Naive thymus-derived CD8-positive, alpha-beta T cell (primary cell): ENCODE results near the gene ARMC3. TPM values are rescaled to one million over a fixed set of nuclear protein-coding genes. Genes with fewer than 3 reads are reported as not detected.
A peak's percentile ranks its signal among the peaks of the same experiment; 100 is the strongest.

Source experiments
- ATAC-seq, 2 donors: fragments of 150-1000 bp; cut with Tn5 transposase in 1 of 2; sonication (Bioruptor Pico), chemical (Tn5 transposase) in 1 of 2; 1 replicate in 1 of 2; 2 replicates in 1 of 2; pipeline ENCODE4 v1.10.0; 2021; ENCODE audit warnings: mild to moderate bottlenecking in 2 of 2, moderate library complexity in 2 of 2
- POLR2A ChIA-PET: fragments of 350-600 bp; sonication (Branson Sonifier 250); formaldehyde crosslinking; loops from one replicate; lab custom pipeline; 2021; ENCODE audit warnings: antibody characterized with exemption; lab: Charles Lee
- DNase-seq, 10 donors: peaks; one replicate each; pipeline versions ENCODE4 v3.0.0 to v3.0.0-alpha.2; 2020 to 2022
- H3K27ac Mint-ChIP-seq, 10 donors: one replicate each; pipeline ENCODE4 v1.8.0; 2020 to 2022; ENCODE audit warnings: mild to moderate bottlenecking in 10 of 10, mixed read lengths in 10 of 10, moderate library complexity in 4 of 10, inconsistent platforms in 1 of 10
- H3K27me3 Mint-ChIP-seq, 5 donors: one replicate each; pipeline ENCODE4 v1.8.0; 2021 to 2022; ENCODE audit warnings: mixed read lengths in 5 of 5
- H3K36me3 Mint-ChIP-seq, 3 donors: one replicate each; pipeline ENCODE4 v1.8.0; 2020 to 2022; ENCODE audit warnings: mixed read lengths in 3 of 3, mild to moderate bottlenecking in 2 of 3, inconsistent platforms in 1 of 3
- H3K4me1 Mint-ChIP-seq, 4 donors: one replicate each; pipeline ENCODE4 v1.8.0; 2021 to 2022; ENCODE audit warnings: mixed read lengths in 4 of 4
- H3K4me3 Mint-ChIP-seq, 10 donors: one replicate each; pipeline ENCODE4 v1.8.0; 2020 to 2022; ENCODE audit warnings: mild to moderate bottlenecking in 10 of 10, mixed read lengths in 10 of 10, moderate library complexity in 6 of 10, inconsistent platforms in 1 of 10
- H3K9me3 Mint-ChIP-seq, 9 donors: one replicate each; pipeline ENCODE4 v1.8.0; 2020 to 2022; ENCODE audit warnings: mixed read lengths in 9 of 9, mild to moderate bottlenecking in 3 of 9, inconsistent platforms in 1 of 9, moderate library complexity in 1 of 9
- polyA plus RNA-seq, 3 donors: library from polyadenylated mRNA; unstranded; fragments of 300-500 nt; fragmentation: Illumina TruSeq; gene quantifications; one replicate each; pipeline ENCODE4 v1.2.3, GENCODE V29; 2021
- total RNA-seq, 8 experiments: library from RNA in 2 of 8; stranded (reverse) in 2 of 8; gene quantifications; one replicate each; pipeline ENCODE4 v1.2.3 and lab custom pipeline; 2021 to 2026

Gene ARMC3
- total and polyA plus RNA-seq, 5 experiments from 2014 or later = not detected

DNA sequence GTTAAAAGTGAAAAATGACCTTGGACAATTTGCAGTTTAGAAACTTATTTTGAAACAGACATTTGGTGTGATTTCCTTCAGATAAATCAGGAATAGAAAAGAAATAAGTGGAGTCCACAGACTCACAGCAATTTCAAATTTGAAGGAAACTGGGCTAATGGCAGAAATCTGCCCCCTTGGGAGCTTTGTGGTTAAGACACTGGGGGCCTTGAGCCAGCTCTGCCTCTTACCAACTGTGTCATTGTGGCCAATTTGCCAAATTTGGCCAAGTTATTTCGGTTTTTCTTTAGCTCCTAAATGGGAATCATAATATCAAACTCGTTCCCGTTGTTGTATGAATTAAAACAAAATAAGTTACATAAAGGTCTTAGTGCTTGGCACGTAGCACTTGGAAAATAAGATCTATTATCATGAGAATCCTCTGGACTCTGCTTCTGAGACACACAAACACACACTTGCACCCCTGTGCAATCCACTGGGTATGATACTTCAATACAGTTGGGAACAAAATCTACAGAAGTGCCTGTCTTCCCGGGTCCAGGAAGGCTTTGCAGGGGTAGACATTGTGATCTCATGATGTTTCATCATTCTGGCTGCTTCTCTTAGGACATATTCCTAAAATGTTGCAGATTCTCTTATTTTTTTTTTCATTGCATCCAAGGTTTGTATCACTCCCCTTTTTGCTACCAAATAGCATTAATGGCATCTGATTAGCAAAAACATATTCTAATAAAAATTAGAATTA, 4.9 kb downstream of the ARMC3 start:
- Mint-ChIP-seq H3K4me1 (peaks cover 0 to 4% (median 2%) of the 10 kb centered on the region in 4 donors), H3K27me3 (peaks cover 0 to 6% (median 2%) of the 10 kb centered on the region in 5 donors), H3K36me3 (no peaks in the 10 kb centered on the region), H3K27ac (no peak overlapping the region), H3K4me3 (no peak overlapping the region), H3K9me3 (no peaks in the 10 kb centered on the region)
- no peak for DNase-seq
- ATAC-seq = no peak
- POLR2A ChIA-PET = no interaction called here

GRCh38 chr10:22934726-22935125, 6.9 kb downstream of the ARMC3 start:
- POLR2A ChIA-PET = no interaction called here
- ATAC-seq (no peak), DNase-seq (no peak)
- Mint-ChIP-seq H3K9me3 (no peaks in the 10 kb centered on the region), H3K36me3 (no peaks in the 10 kb centered on the region), H3K4me3 (no peak overlapping the region), H3K4me1 (peaks cover 0 to 4% (median 0%) of the 10 kb centered on the region in 4 donors), H3K27me3 (peaks cover 0 to 2% (median 0%) of the 10 kb centered on the region in 5 donors), H3K27ac (no peak overlapping the region)

DNA sequence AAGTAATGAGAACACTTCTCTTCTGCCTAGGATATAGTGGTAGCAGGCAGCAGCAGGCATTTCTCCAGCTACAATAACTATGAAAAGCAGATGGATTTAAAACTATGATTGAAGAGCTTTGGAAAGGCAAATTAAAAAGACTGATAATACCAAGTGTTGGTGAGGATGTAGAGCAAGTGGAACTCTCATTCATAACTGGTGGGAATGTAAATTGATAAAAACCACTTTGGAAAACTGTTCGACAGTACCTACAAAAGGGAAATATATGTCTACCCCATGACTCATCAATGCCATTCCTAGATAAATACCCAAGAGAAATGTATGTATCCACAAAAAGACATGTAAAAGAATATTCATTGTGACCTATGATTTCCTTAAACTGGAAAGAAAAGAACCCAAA, 14.6 kb downstream of the ARMC3 start:
- Mint-ChIP-seq H3K27me3 (peaks cover 0 to 13% (median 0%) of the 10 kb centered on the region in 5 donors), H3K4me1 (no peaks in the 10 kb centered on the region), H3K36me3 (peaks cover 0 to 12% (median 7%) of the 10 kb centered on the region in 3 donors), H3K4me3 (no peak overlapping the region), H3K9me3 (peaks cover 2 to 22% (median 9%) of the 10 kb centered on the region in 9 donors), H3K27ac (no peak overlapping the region)
- POLR2A ChIA-PET = no interaction called here
- DNase-seq (no peak), ATAC-seq (no peak)

GRCh38 chr10:22945934-22946673, 18.3 kb downstream of the ARMC3 start:
- ATAC-seq (no peak), DNase-seq (no peak)
- no peak overlapping the region for H3K27ac Mint-ChIP-seq
- H3K27me3 Mint-ChIP-seq = peaks cover 0 to 13% (median 0%) of the 10 kb centered on the region in 5 donors
- H3K9me3 Mint-ChIP-seq = peaks cover 11 to 48% (median 21%) of the 10 kb centered on the region in 9 donors
- H3K4me3 Mint-ChIP-seq = no peak overlapping the region
- POLR2A ChIA-PET = interaction anchor here (0.6 kb wide), 1 partner anchor 224 kb away, joined by 3 read pairs; no protein-coding TSS in a partner anchor
- peaks cover 0 to 32% (median 17%) of the 10 kb centered on the region in 3 donors for H3K36me3 Mint-ChIP-seq
- no peaks in the 10 kb centered on the region for H3K4me1 Mint-ChIP-seq

- peaks cover 0 to 3% (median 0%) of the 10 kb centered on the region in 4 donors for H3K4me1 Mint-ChIP-seq
- no peak for ATAC-seq
- H3K36me3 Mint-ChIP-seq = peaks cover 0 to 13% (median 4%) of the 10 kb centered on the region in 3 donors
- no peak overlapping the region for H3K27ac Mint-ChIP-seq
- H3K4me3 Mint-ChIP-seq = no peak overlapping the region
- peaks cover 0 to 33% (median 4%) of the 10 kb centered on the region in 9 donors for H3K9me3 Mint-ChIP-seq
- POLR2A ChIA-PET = interaction anchor here (0.6 kb wide), 1 partner anchor 233 kb away, joined by 3 read pairs; no protein-coding TSS in a partner anchor
- H3K27me3 Mint-ChIP-seq = no peaks in the 10 kb centered on the region
- DNase-seq = no peak
Measured at GRCh38 chr10:22954970-22955369, 27.1 kb downstream of the ARMC3 start.

DNA sequence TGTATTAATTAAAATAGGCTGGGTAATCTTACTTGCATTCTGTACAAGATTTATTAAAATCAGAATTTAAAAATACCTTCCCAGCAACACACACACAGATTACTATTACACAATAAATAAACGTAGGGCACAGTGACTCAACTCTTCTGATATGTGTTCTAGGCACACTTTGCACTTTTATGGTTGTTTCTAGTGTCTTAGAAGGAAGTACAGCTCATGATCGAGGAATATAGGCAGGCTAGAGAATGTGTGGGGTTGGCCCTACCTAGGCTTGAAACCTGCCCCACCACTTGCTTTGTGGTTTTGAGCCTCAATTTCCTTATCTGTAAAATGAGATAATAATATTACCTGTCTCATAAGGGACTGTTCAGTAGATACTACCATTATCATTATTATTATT, 30.5 kb downstream of the ARMC3 start:
- Mint-ChIP-seq H3K27me3 (no peaks in the 10 kb centered on the region), H3K4me1 (peaks cover 0 to 3% (median 0%) of the 10 kb centered on the region in 4 donors), H3K36me3 (peaks cover 0 to 6% (median 2%) of the 10 kb centered on the region in 3 donors), H3K9me3 (peaks cover 0 to 6% (median 2%) of the 10 kb centered on the region in 9 donors), H3K27ac (no peak overlapping the region), H3K4me3 (no peak overlapping the region)
- DNase-seq (no peak), ATAC-seq (no peak)
- POLR2A ChIA-PET = no interaction called here

DNA sequence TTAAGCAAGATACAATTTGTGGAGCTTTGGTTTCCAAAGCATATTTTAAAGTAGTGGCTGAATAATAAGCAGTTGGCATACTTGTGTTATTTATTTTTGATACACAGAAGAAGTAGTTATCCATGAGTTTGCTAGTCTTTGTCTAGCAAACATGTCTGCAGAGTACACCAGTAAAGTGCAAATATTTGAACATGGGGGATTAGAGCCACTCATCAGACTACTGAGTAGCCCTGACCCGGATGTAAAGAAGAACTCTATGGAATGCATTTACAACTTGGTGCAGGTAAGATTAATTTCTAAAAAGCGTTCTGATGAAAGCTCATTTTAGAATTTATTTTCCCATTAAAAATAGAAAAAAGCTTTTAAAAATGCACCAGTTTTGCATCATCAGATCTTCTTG, 31.4 kb downstream of the ARMC3 start:
- Mint-ChIP-seq H3K36me3 (no peaks in the 10 kb centered on the region), H3K4me3 (no peak overlapping the region), H3K27me3 (no peaks in the 10 kb centered on the region), H3K27ac (no peak overlapping the region), H3K4me1 (peaks cover 0 to 3% (median 0%) of the 10 kb centered on the region in 4 donors), H3K9me3 (no peaks in the 10 kb centered on the region)
- ATAC-seq (no peak), DNase-seq (no peak)
- POLR2A ChIA-PET = no interaction called here

- no peak for DNase-seq
- ATAC-seq = no peak
- peaks cover 0 to 3% (median 0%) of the 10 kb centered on the region in 4 donors for H3K4me1 Mint-ChIP-seq
- H3K27me3 Mint-ChIP-seq = no peaks in the 10 kb centered on the region
- no peaks in the 10 kb centered on the region for H3K36me3 Mint-ChIP-seq
- H3K9me3 Mint-ChIP-seq = no peaks in the 10 kb centered on the region
- no peak overlapping the region for H3K4me3 Mint-ChIP-seq
- POLR2A ChIA-PET = no interaction called here
- no peak overlapping the region for H3K27ac Mint-ChIP-seq
Measured at GRCh38 chr10:22959950-22960349, 32.1 kb downstream of the ARMC3 start.

- Mint-ChIP-seq H3K9me3 (peaks cover 0 to 10% (median 0%) of the 10 kb centered on the region in 9 donors), H3K4me1 (no peaks in the 10 kb centered on the region), H3K36me3 (peaks cover 0 to 6% (median 5%) of the 10 kb centered on the region in 3 donors), H3K27ac (no peak overlapping the region), H3K4me3 (no peak overlapping the region), H3K27me3 (peaks cover 0 to 5% (median 0%) of the 10 kb centered on the region in 5 donors)
- ATAC-seq = no peak
- POLR2A ChIA-PET = no interaction called here
- no peak for DNase-seq
Measured at GRCh38 chr10:22962817-22963216, 35.0 kb downstream of the ARMC3 start.

DNA sequence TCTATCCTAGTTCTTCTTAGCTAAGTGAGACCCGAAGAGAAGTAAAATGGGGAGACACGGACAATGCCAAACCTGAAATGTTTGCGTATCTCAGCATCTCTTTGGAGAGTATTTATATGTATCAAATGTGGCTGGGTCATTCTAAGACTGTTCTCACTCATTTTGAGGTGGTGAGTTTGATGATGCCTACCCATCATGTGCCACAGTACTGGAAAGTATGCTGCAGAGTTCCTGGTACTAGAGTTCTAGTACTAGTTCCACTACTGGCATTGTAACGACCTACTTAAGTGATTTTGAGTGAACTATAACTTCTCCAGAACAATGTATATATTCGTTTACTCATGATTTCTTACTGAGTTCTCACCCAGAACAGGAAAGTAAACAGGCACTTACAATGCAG, 41.9 kb downstream of the ARMC3 start:
- H3K36me3 Mint-ChIP-seq = peaks cover 0 to 6% (median 5%) of the 10 kb centered on the region in 3 donors

GRCh38 chr10:22976534-22976933, 48.7 kb downstream of the ARMC3 start:
- Mint-ChIP-seq H3K27me3 (peaks cover 0 to 7% (median 0%) of the 10 kb centered on the region in 5 donors), H3K4me3 (no peak overlapping the region)

More for the DNA sequence above, 41.9 kb downstream of the ARMC3 start:
- H3K4me3 Mint-ChIP-seq = no peak overlapping the region
- DNase-seq (no peak), ATAC-seq (no peak)
- peaks cover 0 to 10% (median 0%) of the 10 kb centered on the region in 9 donors for H3K9me3 Mint-ChIP-seq
- POLR2A ChIA-PET = no interaction called here
- peaks cover 0 to 5% (median 0%) of the 10 kb centered on the region in 5 donors for H3K27me3 Mint-ChIP-seq
- no peak overlapping the region for H3K27ac Mint-ChIP-seq
- H3K4me1 Mint-ChIP-seq = no peaks in the 10 kb centered on the region

DNA sequence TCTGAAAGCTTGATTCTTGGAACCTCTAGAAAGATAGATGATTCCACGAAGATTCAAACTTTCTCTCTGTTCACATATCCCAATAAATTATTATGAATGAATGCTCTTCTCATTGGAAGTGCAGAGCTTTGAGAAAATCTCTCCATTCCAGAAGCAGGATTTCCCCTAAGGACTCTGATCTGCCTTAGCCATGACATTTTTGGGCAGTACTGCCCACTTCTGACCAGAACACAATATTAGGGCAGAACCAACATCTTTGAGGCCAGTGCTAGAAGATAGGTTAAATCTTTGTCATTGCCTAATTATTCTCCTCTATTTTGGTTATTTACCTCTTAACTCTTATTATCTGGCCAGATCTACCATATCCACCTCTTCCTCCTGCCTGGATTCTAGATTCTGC, 49.9 kb downstream of the ARMC3 start:
- Mint-ChIP-seq H3K36me3 (no peaks in the 10 kb centered on the region), H3K4me1 (peaks cover 0 to 1% (median 0%) of the 10 kb centered on the region in 4 donors), H3K27ac (no peak overlapping the region), H3K4me3 (no peak overlapping the region), H3K27me3 (peaks cover 0 to 9% (median 1%) of the 10 kb centered on the region in 5 donors), H3K9me3 (no peaks in the 10 kb centered on the region)
- ATAC-seq (no peak), DNase-seq (no peak)
- POLR2A ChIA-PET = no interaction called here

More at GRCh38 chr10:22976534-22976933, 48.7 kb downstream of the ARMC3 start:
- H3K9me3 Mint-ChIP-seq = no peaks in the 10 kb centered on the region
- DNase-seq (no peak), ATAC-seq (no peak)
- peak overlapping the region in 1 of 10 donors; percentile 13 for H3K27ac Mint-ChIP-seq
- POLR2A ChIA-PET = no interaction called here
- H3K4me1 Mint-ChIP-seq = no peaks in the 10 kb centered on the region
- H3K36me3 Mint-ChIP-seq = no peaks in the 10 kb centered on the region

DNA sequence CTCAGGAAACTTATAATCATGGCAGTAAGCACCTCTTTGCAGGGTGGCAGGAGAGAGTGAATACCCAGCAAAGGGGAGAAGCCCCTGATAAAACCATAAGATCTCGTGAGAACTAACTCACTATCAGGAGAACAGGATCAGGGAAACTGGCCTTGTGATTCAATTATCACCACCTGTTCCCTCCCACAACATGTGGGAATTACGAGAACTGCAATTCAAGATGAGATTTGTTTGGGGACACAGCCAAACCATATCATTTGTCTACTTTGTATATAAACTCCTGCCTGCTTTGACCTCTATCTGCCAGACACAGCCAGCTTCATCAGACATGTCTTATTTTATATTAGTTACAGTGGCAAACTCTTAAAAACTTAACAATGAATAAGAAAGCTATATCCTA, 50.4 kb downstream of the ARMC3 start:
- Mint-ChIP-seq H3K27me3 (peaks cover 0 to 11% (median 5%) of the 10 kb centered on the region in 5 donors), H3K4me3 (no peak overlapping the region), H3K27ac (no peak overlapping the region), H3K9me3 (no peaks in the 10 kb centered on the region), H3K36me3 (no peaks in the 10 kb centered on the region), H3K4me1 (peaks cover 0 to 2% (median 0%) of the 10 kb centered on the region in 4 donors)
- DNase-seq (no peak), ATAC-seq (no peak)
- POLR2A ChIA-PET = no interaction called here
